WERI-Rb-1 (cell line): ENCODE measurements around the gene RBP5.
"Not testable (repeated sequence)": the region's sequence is repeated elsewhere in the genome, so short reads cannot be mapped to it uniquely, and the experiment has no call there.

Source experiments
- DNase-seq: peaks from one replicate; pipeline ENCODE4 v3.0.0-alpha.2; 2020
- H3K27ac ChIP-seq: fragments of 250-450 bp; sonication (Bioruptor Pico); 2 replicates; pipeline ENCODE4 v1.5.1; 2020; ENCODE audit warnings: mild to moderate bottlenecking, moderate library complexity
- H3K27me3 ChIP-seq: fragments of 250-450 bp; sonication (Bioruptor Pico); 2 replicates; pipeline ENCODE4 v1.5.1; 2021; ENCODE audit warnings: mild to moderate bottlenecking, low read depth, moderate library complexity; ENCODE audit not compliant: insufficient read depth, severe bottlenecking
- H3K36me3 ChIP-seq: fragments of 250-450 bp; sonication (Bioruptor Pico); 2 replicates; pipeline ENCODE4 v1.5.1; 2020; ENCODE audit warnings: mild to moderate bottlenecking, moderate library complexity
- H3K4me3 ChIP-seq: 2 replicates; pipeline ENCODE4 v1.5.1; 2011; ENCODE audit warnings: low read depth, mild to moderate bottlenecking, control low read depth, low read length
- H3K9me3 ChIP-seq: fragments of 250-450 bp; sonication (Bioruptor Pico); 2 replicates; pipeline ENCODE4 v1.5.1; 2021; ENCODE audit warnings: mild to moderate bottlenecking, moderate library complexity; ENCODE audit not compliant: severe bottlenecking
- TF ChIP-seq, protein P1 (sequence below): IDR thresholded peaks from 2 replicates; pipeline ENCODE4 v1.5.1; 2011; ENCODE audit warnings: low read depth, mild to moderate bottlenecking, control low read depth, inconsistent platforms, low read length

Gene RBP5

DNA sequence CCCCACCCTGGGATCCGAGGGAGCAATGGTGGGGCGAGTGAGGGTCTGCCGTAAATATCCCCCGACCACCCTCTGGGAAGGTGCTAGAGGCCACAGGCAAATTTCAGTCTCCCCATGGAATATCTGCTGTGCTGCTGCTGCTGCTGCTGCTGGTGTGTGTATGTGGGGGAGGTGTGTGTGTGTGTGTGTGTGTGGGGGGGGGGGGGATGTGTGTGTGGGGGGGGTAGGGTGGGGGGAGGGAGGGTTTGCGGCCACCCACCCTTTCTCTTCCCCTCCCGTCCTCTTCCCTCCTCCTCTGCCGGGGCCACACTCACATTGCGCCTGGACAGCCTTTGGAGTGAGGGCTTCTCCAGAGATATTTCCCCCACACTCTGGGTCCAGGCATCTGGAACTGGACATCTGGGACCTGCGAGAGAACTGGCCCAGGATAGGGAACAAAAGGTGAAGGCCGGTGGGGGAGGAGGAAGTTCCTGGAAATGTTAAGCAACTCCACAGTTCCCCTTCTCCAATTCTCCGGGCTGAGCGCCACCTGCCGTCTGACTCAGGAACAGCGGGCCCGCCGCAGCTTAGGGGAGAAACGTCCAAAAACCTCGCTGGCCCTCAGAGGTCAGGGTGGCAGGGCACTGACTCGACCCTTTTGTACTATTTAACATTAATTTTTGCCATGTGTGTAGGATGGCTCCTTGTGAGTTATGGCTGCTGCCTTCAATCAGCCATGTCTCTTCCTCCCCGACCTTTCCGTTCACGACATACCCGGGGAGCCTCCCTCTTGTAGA is 19.7 kb downstream of the RBP5 start, which contains the start of gene C1RL:
Gene C1RL (minus strand): TSS at position 419 of the 776 bp plus-strand sequence. CDS start 34 bp downstream, at position 385.
- peak within 1 kb of the TSS; percentile 45 for H3K4me3 ChIP-seq
- H3K9me3 ChIP-seq, result peaks cover 6% of the 10 kb centered on the region
- DNase-seq, result peak; percentile 85
- 0 out of 2 replicates have a peak, but pooled peaks cover 6% of the 10 kb centered on the region for H3K36me3 ChIP-seq
- H3K27ac ChIP-seq, result peak within 1 kb of the TSS; percentile 82
- TF ChIP-seq, protein P1, sequence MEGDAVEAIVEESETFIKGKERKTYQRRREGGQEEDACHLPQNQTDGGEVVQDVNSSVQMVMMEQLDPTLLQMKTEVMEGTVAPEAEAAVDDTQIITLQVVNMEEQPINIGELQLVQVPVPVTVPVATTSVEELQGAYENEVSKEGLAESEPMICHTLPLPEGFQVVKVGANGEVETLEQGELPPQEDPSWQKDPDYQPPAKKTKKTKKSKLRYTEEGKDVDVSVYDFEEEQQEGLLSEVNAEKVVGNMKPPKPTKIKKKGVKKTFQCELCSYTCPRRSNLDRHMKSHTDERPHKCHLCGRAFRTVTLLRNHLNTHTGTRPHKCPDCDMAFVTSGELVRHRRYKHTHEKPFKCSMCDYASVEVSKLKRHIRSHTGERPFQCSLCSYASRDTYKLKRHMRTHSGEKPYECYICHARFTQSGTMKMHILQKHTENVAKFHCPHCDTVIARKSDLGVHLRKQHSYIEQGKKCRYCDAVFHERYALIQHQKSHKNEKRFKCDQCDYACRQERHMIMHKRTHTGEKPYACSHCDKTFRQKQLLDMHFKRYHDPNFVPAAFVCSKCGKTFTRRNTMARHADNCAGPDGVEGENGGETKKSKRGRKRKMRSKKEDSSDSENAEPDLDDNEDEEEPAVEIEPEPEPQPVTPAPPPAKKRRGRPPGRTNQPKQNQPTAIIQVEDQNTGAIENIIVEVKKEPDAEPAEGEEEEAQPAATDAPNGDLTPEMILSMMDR, result peak; percentile 87
- H3K27me3 ChIP-seq, result no peaks in the 10 kb centered on the region

DNA sequence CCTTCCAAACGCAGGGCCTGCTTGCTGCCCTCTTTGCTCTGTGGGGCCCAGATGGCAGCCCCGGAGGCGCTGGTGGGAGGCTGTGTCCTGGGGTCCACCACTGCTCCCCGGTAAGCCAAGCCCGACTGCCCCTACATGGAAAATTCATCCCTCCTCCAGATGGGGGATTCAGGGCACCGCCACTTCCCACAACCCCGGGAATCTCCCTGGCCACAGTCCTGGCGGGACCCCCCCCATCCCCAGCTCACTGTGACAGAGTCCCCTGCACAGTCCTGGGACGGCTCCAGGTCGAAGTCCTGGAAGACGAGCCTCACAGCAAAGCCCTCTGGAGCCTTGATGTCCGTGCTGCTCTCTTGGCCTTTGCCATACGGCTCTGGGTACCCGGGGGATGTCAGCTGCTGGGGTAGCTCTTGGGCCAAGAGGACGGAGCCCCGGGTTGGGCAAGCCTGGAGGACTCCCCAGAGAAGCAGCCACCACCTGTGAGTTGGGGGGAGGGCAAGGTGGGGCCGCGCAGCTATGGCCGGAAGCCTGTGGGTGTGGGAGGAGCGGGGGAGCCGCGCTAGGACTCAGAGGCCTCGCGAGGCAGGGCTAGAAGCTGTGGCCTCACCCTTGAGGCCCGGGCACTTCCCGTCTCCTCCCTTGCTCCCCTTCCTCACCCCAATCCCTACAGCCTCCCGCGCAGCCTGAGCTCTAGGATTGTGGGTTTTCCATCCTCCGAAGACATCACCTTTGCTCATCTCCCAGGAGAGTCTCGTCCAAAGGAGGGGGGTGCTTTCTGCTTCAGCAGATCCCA is 20.5 kb downstream of the RBP5 start:
- TF ChIP-seq, protein P1, result no peak
- H3K9me3 ChIP-seq, result peaks cover 6% of the 10 kb centered on the region
- peak; percentile 71 for DNase-seq

DNA sequence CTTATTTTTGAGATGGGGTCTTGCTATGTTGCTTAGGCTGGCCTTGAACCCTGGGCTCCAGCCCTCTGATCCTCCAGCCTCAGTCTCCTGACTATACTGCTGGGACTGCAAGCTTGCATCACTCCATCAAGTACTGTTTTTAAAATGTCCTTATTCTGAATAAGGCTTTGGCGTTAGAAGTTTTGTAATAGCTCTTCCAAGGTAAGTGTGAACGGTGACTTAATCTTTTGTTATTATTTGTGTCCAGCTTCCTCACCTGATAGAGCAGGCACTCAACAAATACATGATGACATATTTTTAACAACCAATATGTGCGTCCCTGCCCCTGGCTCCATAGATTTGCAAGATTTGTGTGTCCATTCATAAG is 21.1 kb downstream of the RBP5 start:
- DNase-seq, result no peak
- peak overlapping the region; percentile 82 for H3K27ac ChIP-seq
- TF ChIP-seq, protein P1, result no peak
- no peaks in the 10 kb centered on the region for H3K27me3 ChIP-seq
- H3K36me3 ChIP-seq, result 0 out of 2 replicates have a peak, but pooled peaks cover 6% of the 10 kb centered on the region
- peaks cover 6% of the 10 kb centered on the region for H3K9me3 ChIP-seq
- peak overlapping the region; percentile 45 for H3K4me3 ChIP-seq

More for the DNA sequence above, 20.5 kb downstream of the RBP5 start:
- 0 out of 2 replicates have a peak, but pooled peaks cover 6% of the 10 kb centered on the region for H3K36me3 ChIP-seq
- no peaks in the 10 kb centered on the region for H3K27me3 ChIP-seq
- H3K4me3 ChIP-seq, result peak overlapping the region; percentile 45
- peak overlapping the region; percentile 82 for H3K27ac ChIP-seq

DNA sequence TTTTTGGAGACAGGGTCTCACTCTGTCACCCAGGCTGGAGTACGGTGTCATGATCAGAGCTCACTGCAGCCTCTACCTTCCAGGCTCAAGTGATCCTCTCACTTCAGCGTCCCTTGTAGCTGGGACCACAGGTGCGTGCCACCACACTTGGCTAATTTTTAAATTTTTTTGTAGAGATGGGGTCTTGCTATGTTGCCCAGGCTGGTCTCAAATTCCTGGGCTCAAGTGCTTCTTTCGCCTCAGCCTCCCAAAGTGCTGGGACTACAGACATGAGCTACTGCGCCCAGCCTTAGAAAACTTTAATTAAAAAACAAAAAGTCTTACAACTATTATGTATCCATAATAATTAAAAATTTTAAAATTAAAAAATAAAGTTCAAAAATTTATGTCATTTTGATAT is 21.5 kb downstream of the RBP5 start:
- H3K9me3 ChIP-seq, H3K36me3 ChIP-seq, H3K27ac ChIP-seq, H3K4me3 ChIP-seq, DNase-seq, H3K27me3 ChIP-seq: not testable (repeated sequence)

DNA sequence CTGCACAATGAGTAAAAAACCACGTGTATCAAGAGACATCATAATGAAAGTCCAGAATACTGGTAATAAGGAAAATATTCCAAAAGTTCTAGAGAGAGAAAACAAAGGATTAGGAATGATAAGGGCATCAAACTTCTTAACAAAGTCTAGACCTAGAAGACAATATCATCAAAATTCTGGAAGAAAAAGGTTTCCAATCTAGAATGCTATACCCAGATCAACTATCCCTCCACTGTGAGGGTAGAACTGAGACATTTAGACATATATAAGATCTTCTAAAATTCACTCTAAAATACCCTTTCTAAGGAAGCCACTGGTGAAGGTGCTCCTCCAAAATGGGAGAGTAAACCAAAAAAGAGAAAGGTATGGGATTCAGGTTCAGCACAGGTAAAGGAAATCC is 22.6 kb downstream of the RBP5 start:
- Histone ChIP-seq H3K27me3 (no peaks in the 10 kb centered on the region), H3K36me3 (0 out of 2 replicates have a peak, but pooled peaks cover 6% of the 10 kb centered on the region), H3K9me3 (peaks cover 6% of the 10 kb centered on the region), H3K27ac (no peak overlapping the region), H3K4me3 (no peak overlapping the region)
- TF ChIP-seq, protein P1, result no peak
- DNase-seq, result no peak
